ENCODE results near the gene SAAL1. TPM values are rescaled to one million over a fixed set of nuclear protein-coding genes. Genes with fewer than 3 reads are reported as not detected.
A peak's percentile ranks its signal among the peaks of the same experiment; 100 is the strongest.

The SAAL1 gene
- 11.7 and 13.0 TPM in 2 replicates for total RNA-seq
- polyA plus RNA-seq, result 15.2 and 17.8 TPM in 2 replicates

- TF ChIP-seq EZH2 (IDR thresholded peaks at IDR 0.05; ENCODE audit: borderline replicate concordance) (no peak), EZH2phosphoT487 (IDR thresholded peaks at IDR 0.05; ENCODE audit: low read depth, severe bottlenecking, unreplicated experiment) (no peak), CTCF (IDR thresholded peaks at IDR 0.05; ENCODE audit: poor library complexity) (peak; percentile 96)
- DNase-seq (ENCODE audit: low spot score), result peak; percentile 93
- no peaks in the 10 kb centered on the region for H3K9me3 ChIP-seq (ENCODE audit: low read depth)
- H4K20me1 ChIP-seq (ENCODE audit: insufficient read depth, poor library complexity, severe bottlenecking), result no peaks in the 10 kb centered on the region
- H3K4me3 ChIP-seq, result peak within 1 kb of the TSS; percentile 99
- no peaks in the 10 kb centered on the region for H3K9me2 ChIP-seq (replicated peaks; ENCODE audit: insufficient read depth)
- peaks cover 12% of the 10 kb centered on the region for H3K27me3 ChIP-seq
- peak within 1 kb of the TSS; percentile 82 for H3K4me2 ChIP-seq
- peak within 1 kb of the TSS; percentile 6 for H3K27ac ChIP-seq
- WGBS (ENCODE audit: low lambda C conversion rate, missing lambda C conversion rate), result 8% methylated on average over 46 of the region's 48 CpGs
- peaks cover 5% of the 10 kb centered on the region for H3K4me1 ChIP-seq (ENCODE audit: insufficient read depth)
- peaks cover 20% of the 10 kb centered on the region for H3K79me2 ChIP-seq
- no peaks in the 10 kb centered on the region for H3K36me3 ChIP-seq (replicated peaks; ENCODE audit: insufficient read depth, low read depth)
- peak within 1 kb of the TSS; percentile 99 for H2AFZ ChIP-seq
These were observed at the start of gene SAAL1 for GRCh38 chr11:18105802-18106574. Gene SAAL1 (minus strand): TSS chr11:18106082. CDS start chr11:18106041, 41 bp downstream.

- no peak overlapping the region for H3K27ac ChIP-seq
- H3K4me2 ChIP-seq, result no peak overlapping the region
- H3K9me2 ChIP-seq (replicated peaks; ENCODE audit: insufficient read depth), result no peaks in the 10 kb centered on the region
- WGBS (ENCODE audit: low lambda C conversion rate, missing lambda C conversion rate), result 91% methylated on average over 3 of the region's 3 CpGs
- TF ChIP-seq CTCF (IDR thresholded peaks at IDR 0.05; ENCODE audit: poor library complexity), result no peak
- TF ChIP-seq EZH2 (IDR thresholded peaks at IDR 0.05; ENCODE audit: borderline replicate concordance), result no peak
- no peak for TF ChIP-seq EZH2phosphoT487 (IDR thresholded peaks at IDR 0.05; ENCODE audit: low read depth, severe bottlenecking, unreplicated experiment)
- no peaks in the 10 kb centered on the region for H4K20me1 ChIP-seq (ENCODE audit: insufficient read depth, poor library complexity, severe bottlenecking)
- no peak overlapping the region for H3K4me3 ChIP-seq
- no peaks in the 10 kb centered on the region for H3K4me1 ChIP-seq (ENCODE audit: insufficient read depth)
- DNase-seq (ENCODE audit: low spot score), result no peak
- peaks cover 52% of the 10 kb centered on the region for H3K27me3 ChIP-seq
- H2AFZ ChIP-seq, result no peak overlapping the region
- H3K79me2 ChIP-seq, result no peaks in the 10 kb centered on the region
- H3K36me3 ChIP-seq (replicated peaks; ENCODE audit: insufficient read depth, low read depth), result no peaks in the 10 kb centered on the region
- H3K9me3 ChIP-seq (ENCODE audit: low read depth), result no peaks in the 10 kb centered on the region
These were observed 45.7 kb upstream of the SAAL1 start for GRCh38 chr11:18151581-18151980.

- Histone ChIP-seq H3K4me2 (no peak overlapping the region), H3K4me3 (no peak overlapping the region), H2AFZ (no peak overlapping the region), H3K4me1 (ENCODE audit: insufficient read depth) (no peaks in the 10 kb centered on the region), H3K9me2 (replicated peaks; ENCODE audit: insufficient read depth) (no peaks in the 10 kb centered on the region), H3K79me2 (no peaks in the 10 kb centered on the region), H3K27ac (no peak overlapping the region), H3K9me3 (ENCODE audit: low read depth) (no peaks in the 10 kb centered on the region), H3K27me3 (peaks cover 44% of the 10 kb centered on the region), H3K36me3 (replicated peaks; ENCODE audit: insufficient read depth, low read depth) (no peaks in the 10 kb centered on the region), H4K20me1 (ENCODE audit: insufficient read depth, poor library complexity, severe bottlenecking) (no peaks in the 10 kb centered on the region)
- no peak for DNase-seq (ENCODE audit: low spot score)
- 75% methylated on average over 3 of the region's 3 CpGs for WGBS (ENCODE audit: low lambda C conversion rate, missing lambda C conversion rate)
- no peak for TF ChIP-seq EZH2phosphoT487 (IDR thresholded peaks at IDR 0.05; ENCODE audit: low read depth, severe bottlenecking, unreplicated experiment)
- TF ChIP-seq CTCF (IDR thresholded peaks at IDR 0.05; ENCODE audit: poor library complexity), result no peak
- TF ChIP-seq EZH2 (IDR thresholded peaks at IDR 0.05; ENCODE audit: borderline replicate concordance), result no peak
These were observed 40.0 kb upstream of the SAAL1 start for GRCh38 chr11:18145837-18146236.
